ENCODE data around the gene ZNF530.

ZNF530 gene

DNA sequence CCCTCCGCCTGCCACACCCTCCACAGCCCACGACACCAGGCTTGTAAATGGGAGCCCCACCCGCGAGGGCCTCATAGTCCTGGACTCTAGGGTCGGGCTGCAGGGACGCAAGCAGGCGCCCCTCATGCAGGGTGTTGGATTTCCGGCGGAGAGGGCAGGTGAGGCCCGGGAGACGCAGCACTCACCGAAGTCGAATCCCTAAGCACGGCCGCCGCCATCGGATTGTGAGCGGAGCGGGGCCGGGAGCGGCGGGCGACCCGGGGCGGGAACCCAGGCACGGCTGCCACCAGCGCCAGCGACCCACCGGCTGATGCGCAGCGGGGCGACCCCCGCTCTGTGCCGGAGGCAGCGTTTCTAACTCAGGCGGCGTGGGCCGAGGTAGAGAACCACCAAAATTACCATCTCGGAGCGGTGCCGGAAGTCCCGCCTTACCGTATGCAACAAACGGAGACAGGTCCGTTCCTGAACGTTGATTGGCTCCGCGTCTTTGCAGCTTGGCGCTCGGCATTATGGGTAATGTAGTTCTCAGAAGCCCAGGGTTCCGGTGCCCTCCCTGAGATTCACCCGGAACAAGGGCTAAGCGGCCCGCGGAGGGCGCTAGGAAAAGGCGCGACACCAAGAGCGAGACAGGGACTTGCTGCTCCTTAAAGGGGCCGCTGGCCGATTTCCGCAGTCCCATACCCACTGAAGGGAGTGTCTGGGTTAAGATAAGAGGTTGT is 21.0 kb upstream of the ZNF530 start, which contains the start of gene ZNF416:
Gene ZNF416, minus strand, starts transcription at position 425 of the 719 bp plus-strand sequence. Its CDS starts 207 bp downstream, at position 218.
- H3K4me3 ChIP-seq (replicated peaks; ENCODE audit: low read depth, low read length), result peak within 1 kb of the TSS; percentile 84
- peak; percentile 10 for TF ChIP-seq CTCF (IDR thresholded peaks at IDR 0.05; ENCODE audit: low read length, missing control alignments)

GRCh38 chr19:57583104-57583520 is 16.6 kb upstream of the ZNF530 start:
- H3K4me3 ChIP-seq (replicated peaks; ENCODE audit: low read depth, low read length), result peak overlapping the region; percentile 74
- no peak for DNase-seq (ENCODE audit: low read depth)
- no peak for TF ChIP-seq CTCF (IDR thresholded peaks at IDR 0.05; ENCODE audit: low read length, missing control alignments)

More for the DNA sequence above, 21.0 kb upstream of the ZNF530 start, which contains the start of gene ZNF416:
- peak; percentile 99 for DNase-seq (ENCODE audit: low read depth)

GRCh38 chr19:57583521-57584416 is 15.9 kb upstream of the ZNF530 start, which contains the start of gene ZIK1:
Gene ZIK1, plus strand, starts transcription at chr19:57584145. Its CDS starts 212 bp downstream, at chr19:57584357.
- TF ChIP-seq CTCF (IDR thresholded peaks at IDR 0.05; ENCODE audit: low read length, missing control alignments), result no peak
- peak; percentile 94 for DNase-seq (ENCODE audit: low read depth)
- H3K4me3 ChIP-seq (replicated peaks; ENCODE audit: low read depth, low read length), result peak within 1 kb of the TSS; percentile 74

- DNase-seq (ENCODE audit: low read depth), result peak; percentile 24
- no peak overlapping the region for H3K4me3 ChIP-seq (replicated peaks; ENCODE audit: low read depth, low read length)
- no peak for TF ChIP-seq CTCF (IDR thresholded peaks at IDR 0.05; ENCODE audit: low read length, missing control alignments)
These were observed 12.2 kb upstream of the ZNF530 start for GRCh38 chr19:57587529-57587928.

DNA sequence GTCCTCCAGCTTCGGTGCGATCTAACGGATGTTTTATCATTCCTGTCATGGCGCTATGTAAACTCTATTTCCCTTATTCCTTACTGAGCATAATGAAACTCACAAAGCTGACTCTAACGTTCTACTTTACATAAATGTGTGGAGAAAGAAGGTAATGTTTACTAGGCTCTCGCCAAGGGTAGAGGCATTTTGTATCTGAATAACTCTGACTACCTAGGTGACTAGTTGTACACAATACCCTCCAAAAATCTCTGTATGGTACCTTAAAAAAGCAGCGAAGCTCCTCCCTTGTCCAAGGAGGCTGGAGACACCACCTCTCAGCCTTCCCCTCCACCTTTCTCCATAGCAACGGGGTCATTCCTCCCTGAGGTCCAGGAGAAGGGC is 316 bp upstream of the ZNF530 start:
- no peak for DNase-seq (ENCODE audit: low read depth)
- peak overlapping the region; percentile 81 for H3K4me3 ChIP-seq (replicated peaks; ENCODE audit: low read depth, low read length)
- TF ChIP-seq CTCF (IDR thresholded peaks at IDR 0.05; ENCODE audit: low read length, missing control alignments), result no peak

DNA sequence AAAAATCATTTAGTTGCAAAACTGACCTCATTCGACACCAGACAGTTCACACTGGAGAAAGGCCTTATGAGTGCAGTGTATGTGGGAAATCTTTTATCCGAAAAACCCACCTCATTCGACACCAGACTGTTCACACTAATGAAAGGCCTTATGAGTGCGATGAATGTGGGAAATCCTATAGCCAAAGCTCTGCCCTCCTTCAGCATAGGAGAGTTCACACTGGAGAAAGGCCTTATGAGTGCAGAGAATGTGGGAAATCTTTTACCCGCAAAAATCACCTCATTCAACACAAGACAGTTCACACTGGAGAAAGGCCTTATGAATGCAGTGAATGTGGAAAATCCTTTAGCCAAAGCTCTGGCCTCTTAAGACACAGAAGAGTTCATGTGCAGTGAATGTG is 7.2 kb downstream of the ZNF530 start:
- no peak for TF ChIP-seq CTCF (IDR thresholded peaks at IDR 0.05; ENCODE audit: low read length, missing control alignments)
- DNase-seq (ENCODE audit: low read depth), result no peak
- H3K4me3 ChIP-seq (replicated peaks; ENCODE audit: low read depth, low read length), result no peak overlapping the region

Measured in fibroblast of pulmonary artery (primary cell).